HCT116 (cell line): ENCODE data around the gene CTAGE8. TPM values are rescaled to one million over a fixed set of nuclear protein-coding genes. Genes with fewer than 3 reads are reported as not detected.
"Not testable (repeated sequence)": the region's sequence is repeated elsewhere in the genome, so short reads cannot be mapped to it uniquely, and the experiment has no call there.

Experiments used
- ATAC-seq: fragments of 200-7000 bp; cut with Tn5 transposase; 2 replicates; pipeline ENCODE4 v1.9.1; 2020; ENCODE audit warnings: mild to moderate bottlenecking, moderate library complexity
- BruUV-seq: library from RNA; stranded (reverse); fragments of 400-500 nt; replicated peaks from 2 replicates; lab custom pipeline; 2021; lab: Mats Ljungman, UMichigan
- CTCF ChIA-PET: fragments of 300-600 bp; sonication (Branson Sonifier 250); formaldehyde crosslinking; loops from one replicate; lab custom pipeline; 2021; ENCODE audit warnings: antibody characterized with exemption; lab: Charles Lee
- POLR2A ChIA-PET: fragments of 300-600, 350-600 bp; sonication (Branson Sonifier 250); formaldehyde crosslinking; loops from one replicate; lab custom pipeline; 2021; ENCODE audit warnings: antibody characterized with exemption; lab: Charles Lee
- RAD21 ChIA-PET, 2 experiments: fragments of 300-600 bp; sonication (Branson Sonifier 250); formaldehyde crosslinking; loops; one replicate each; lab custom pipeline; 2023; ENCODE audit warnings: low total read pairs in 2 of 2; ENCODE audit not compliant: uncharacterized antibody in 2 of 2, unreplicated experiment in 2 of 2, low non-redundant PET in 1 of 2; lab: Charles Lee
- DNase-seq: peaks from one replicate; pipeline ENCODE4 v3.0.0-alpha.2; 2010; ENCODE audit warnings: low read depth, low spot score
- H2AFZ ChIP-seq: fragments of 200-600 bp; shearing (Covaris generic), sonication (generic); 2 replicates; pipeline ENCODE4 v1.6.1; 2017; ENCODE audit warnings: low read depth, mixed run types, mixed read lengths, antibody characterized with exemption, low read length; ENCODE audit not compliant: poor library complexity, severe bottlenecking
- H3K27ac ChIP-seq: 2 replicates; pipeline ENCODE4 v1.5.1; 2012; ENCODE audit warnings: low read depth, low read length
- H3K27me3 ChIP-seq: fragments of 200-600 bp; sonication (generic); 2 replicates; pipeline ENCODE4 v1.6.1; 2016; ENCODE audit warnings: mixed run types, low read length, mixed read lengths; ENCODE audit not compliant: insufficient read depth
- H3K36me3 ChIP-seq, 2 experiments: fragments of 200-500 bp in 1 of 2; fragments of 200-600 bp in 1 of 2; sonication (Bioruptor generic) in 1 of 2; sonication (generic) in 1 of 2; 2 replicates each; pipeline versions ENCODE4 v1.5.1 to v1.6.1; 2014 to 2016; ENCODE audit warnings: low read length in 2 of 2, inconsistent platforms in 1 of 2, mixed read lengths in 1 of 2, mixed run types in 1 of 2; ENCODE audit not compliant: insufficient read depth in 2 of 2, control insufficient read depth in 1 of 2
- H3K4me1 ChIP-seq, 2 experiments: fragments of 200-600 bp in 1 of 2; sonication (generic) in 1 of 2; 2 replicates each; pipeline versions ENCODE4 v1.5.1 to v1.6.1; 2012 to 2017; ENCODE audit warnings: low read length in 2 of 2, inconsistent platforms in 1 of 2, mild to moderate bottlenecking in 1 of 2, mixed read lengths in 1 of 2, mixed run types in 1 of 2, moderate library complexity in 1 of 2; ENCODE audit not compliant: insufficient read depth in 2 of 2, control insufficient read depth in 1 of 2
- H3K4me2 ChIP-seq: fragments of 200-600 bp; sonication (generic); 2 replicates; pipeline ENCODE4 v1.6.1; 2017; ENCODE audit warnings: mixed run types, low read length, mixed read lengths
- H3K4me3 ChIP-seq, 2 experiments: fragments of 200-600 bp in 1 of 2; sonication (generic) in 1 of 2; replicated peaks in 1 of 2; 2 replicates each; pipeline ENCODE4 v1.5.1; 2011 to 2016; ENCODE audit warnings: low read length in 2 of 2, control low read depth in 1 of 2, low read depth in 1 of 2, mild to moderate bottlenecking in 1 of 2, mixed read lengths in 1 of 2, mixed run types in 1 of 2
- H3K79me2 ChIP-seq: fragments of 200-600 bp; sonication (generic); 2 replicates; pipeline ENCODE4 v1.6.1; 2017; ENCODE audit warnings: mild to moderate bottlenecking, mixed run types, low read length, moderate library complexity, mixed read lengths; ENCODE audit not compliant: insufficient read depth
- H3K9ac ChIP-seq: fragments of 200-600 bp; sonication (generic); 2 replicates; pipeline ENCODE4 v1.6.1; 2016; ENCODE audit warnings: low read length, mixed read lengths
- H3K9me2 ChIP-seq: fragments of 200-600 bp; sonication (generic), shearing (Covaris generic); 2 replicates; pipeline ENCODE4 v1.6.1; 2017; ENCODE audit warnings: mixed run types, mild to moderate bottlenecking, moderate library complexity; ENCODE audit not compliant: insufficient read depth
- H3K9me3 ChIP-seq, 2 experiments: fragments of 200-500 bp in 1 of 2; fragments of 200-600 bp in 1 of 2; sonication (Bioruptor generic) in 1 of 2; sonication (generic) in 1 of 2; 2 replicates each; pipeline ENCODE4 v1.6.1; 2014 to 2017; ENCODE audit warnings: low read length in 2 of 2, mixed read lengths in 2 of 2, inconsistent platforms in 1 of 2, low read depth in 1 of 2, mild to moderate bottlenecking in 1 of 2, mixed run types in 1 of 2, moderate library complexity in 1 of 2; ENCODE audit not compliant: control insufficient read depth in 1 of 2, insufficient read depth in 1 of 2
- H4K20me1 ChIP-seq: fragments of 200-600 bp; sonication (generic), shearing (Covaris generic); 2 replicates; pipeline ENCODE4 v1.6.1; 2017; ENCODE audit warnings: mixed run types, mild to moderate bottlenecking, moderate library complexity; ENCODE audit not compliant: insufficient read depth
- intact Hi-C: fragments of 100-400 bp; cut with micrococcal nuclease; formaldehyde crosslinking; loops from 2 replicates; pipeline ENCODE4 v1.10.0; 2022
- total RNA-seq: library from RNA; stranded (reverse); gene quantifications from one replicate; pipeline ENCODE4 v1.2.1, GENCODE V29; 2021; ENCODE audit not compliant: unreplicated experiment

Gene CTAGE8
- total RNA-seq, 1 experiment from 2014 or later: 6.1 TPM

GRCh38 chr7:144309702-144310101, 40.6 kb upstream of the CTAGE8 start:
- H3K27ac ChIP-seq, RAD21 ChIA-PET, H3K27me3 ChIP-seq, H3K9me2 ChIP-seq, H3K4me3 ChIP-seq, DNase-seq, CTCF ChIA-PET, H4K20me1 ChIP-seq, intact Hi-C loops, H3K4me1 ChIP-seq, H3K9me3 ChIP-seq, H3K36me3 ChIP-seq, H2AFZ ChIP-seq, POLR2A ChIA-PET, ATAC-seq, H3K4me2 ChIP-seq, H3K9ac ChIP-seq, BruUV-seq, H3K79me2 ChIP-seq: not testable (repeated sequence)

- H3K27me3 ChIP-seq, H3K4me1 ChIP-seq, H3K4me2 ChIP-seq, H3K79me2 ChIP-seq, H3K9me3 ChIP-seq, POLR2A ChIA-PET, CTCF ChIA-PET, H4K20me1 ChIP-seq, H3K9me2 ChIP-seq, H3K36me3 ChIP-seq, H3K4me3 ChIP-seq, RAD21 ChIA-PET, intact Hi-C loops, DNase-seq, BruUV-seq, H3K27ac ChIP-seq, H3K9ac ChIP-seq, H2AFZ ChIP-seq: not testable (repeated sequence)
- peak; percentile 66; the same call in 1 of the 2 replicates for ATAC-seq
Observed at GRCh38 chr7:144305156-144305555, 36.1 kb upstream of the CTAGE8 start.

- intact Hi-C loops, H3K27me3 ChIP-seq, H4K20me1 ChIP-seq, RAD21 ChIA-PET, H3K27ac ChIP-seq, H2AFZ ChIP-seq, CTCF ChIA-PET, H3K4me2 ChIP-seq, H3K9me3 ChIP-seq, H3K9me2 ChIP-seq, H3K36me3 ChIP-seq, DNase-seq, H3K79me2 ChIP-seq, H3K9ac ChIP-seq, H3K4me1 ChIP-seq, H3K4me3 ChIP-seq, POLR2A ChIA-PET, BruUV-seq: not testable (repeated sequence)
- 0 out of 2 replicates have a peak, but pooled peaks have one; percentile 18 for ATAC-seq
Observed at GRCh38 chr7:144303607-144304006, 34.5 kb upstream of the CTAGE8 start.

- H3K36me3 ChIP-seq, H3K9ac ChIP-seq, H3K4me3 ChIP-seq, H3K27me3 ChIP-seq, intact Hi-C loops, BruUV-seq, H3K4me1 ChIP-seq, POLR2A ChIA-PET, H2AFZ ChIP-seq, H3K79me2 ChIP-seq, RAD21 ChIA-PET, H3K9me2 ChIP-seq, H3K4me2 ChIP-seq, CTCF ChIA-PET, DNase-seq, H3K9me3 ChIP-seq, H4K20me1 ChIP-seq, H3K27ac ChIP-seq: not testable (repeated sequence)
- ATAC-seq: peak; percentile 50
Observed at GRCh38 chr7:144302578-144303303, 33.7 kb upstream of the CTAGE8 start.
